ENCODE measurements around the gene HYPK.

Gene HYPK

GRCh38 chr15:43808435-43808950 lies 8.1 kb downstream of the HYPK start:
- TF ChIP-seq REST (IDR thresholded peaks at IDR 0.05; ENCODE audit: insufficient read depth in 1 of 2, low read depth in 2 of 2, low read length in 2 of 2) (no peak), FOXP2 (optimal IDR thresholded peaks at IDR 0.05; ENCODE audit: borderline replicate concordance, extremely low read depth, extremely low read length, insufficient read depth) (no peak), TAF1 (IDR thresholded peaks at IDR 0.05; ENCODE audit: borderline replicate concordance, insufficient read depth, low read length) (no peak), POLR2AphosphoS5 (IDR thresholded peaks at IDR 0.05; ENCODE audit: low read depth, low read length) (no peak), SIN3A (IDR thresholded peaks at IDR 0.05; ENCODE audit: borderline replicate concordance, insufficient read depth, low read length) (no peak)

GRCh38 chr15:43808960-43809678 lies 8.7 kb downstream of the HYPK start:
- TF ChIP-seq REST (IDR thresholded peaks at IDR 0.05; ENCODE audit: insufficient read depth in 1 of 2, low read depth in 2 of 2, low read length in 2 of 2) (no peak), POLR2AphosphoS5 (IDR thresholded peaks at IDR 0.05; ENCODE audit: low read depth, low read length) (no peak), TAF1 (IDR thresholded peaks at IDR 0.05; ENCODE audit: borderline replicate concordance, insufficient read depth, low read length) (no peak), SIN3A (IDR thresholded peaks at IDR 0.05; ENCODE audit: borderline replicate concordance, insufficient read depth, low read length) (no peak), FOXP2 (optimal IDR thresholded peaks at IDR 0.05; ENCODE audit: borderline replicate concordance, extremely low read depth, extremely low read length, insufficient read depth) (no peak)

- TF ChIP-seq TAF1 (IDR thresholded peaks at IDR 0.05; ENCODE audit: borderline replicate concordance, insufficient read depth, low read length), result no peak
- no peak for TF ChIP-seq POLR2AphosphoS5 (IDR thresholded peaks at IDR 0.05; ENCODE audit: low read depth, low read length)
- TF ChIP-seq FOXP2 (optimal IDR thresholded peaks at IDR 0.05; ENCODE audit: borderline replicate concordance, extremely low read depth, extremely low read length, insufficient read depth), result no peak
- no peak for TF ChIP-seq SIN3A (IDR thresholded peaks at IDR 0.05; ENCODE audit: borderline replicate concordance, insufficient read depth, low read length)
- TF ChIP-seq REST (IDR thresholded peaks at IDR 0.05; ENCODE audit: insufficient read depth in 1 of 2, low read depth in 2 of 2, low read length in 2 of 2), result no peak
Measured at GRCh38 chr15:43821505-43821904, 21.1 kb downstream of the HYPK start.

GRCh38 chr15:43824302-43825246 lies 24.2 kb downstream of the HYPK start, which contains the start of gene MFAP1:
TSS of gene MFAP1 (minus strand) at chr15:43824690. CDS start at chr15:43824569, 121 bp downstream.
- TF ChIP-seq REST (IDR thresholded peaks at IDR 0.05; ENCODE audit: insufficient read depth in 1 of 2, low read depth in 2 of 2, low read length in 2 of 2) (no peak; a peak in 1 of 4 replicates), FOXP2 (optimal IDR thresholded peaks at IDR 0.05; ENCODE audit: borderline replicate concordance, extremely low read depth, extremely low read length, insufficient read depth) (no peak), TAF1 (IDR thresholded peaks at IDR 0.05; ENCODE audit: borderline replicate concordance, insufficient read depth, low read length) (peak; percentile 92; the same call in 1 of the 2 replicates), POLR2AphosphoS5 (IDR thresholded peaks at IDR 0.05; ENCODE audit: low read depth, low read length) (peak; percentile 98), SIN3A (IDR thresholded peaks at IDR 0.05; ENCODE audit: borderline replicate concordance, insufficient read depth, low read length) (peak; percentile 92; the same call in 1 of the 2 replicates)

Measured in PFSK-1 (cell line).